ENCODE results near the gene FBXW11. TPM values are rescaled to one million over a fixed set of nuclear protein-coding genes. Genes with fewer than 3 reads are reported as not detected.
A peak's percentile ranks its signal among the peaks of the same experiment; 100 is the strongest.

The FBXW11 gene
- total and polyA plus RNA-seq, 2 of the 8 experiments (the other 6 are each of a cell fraction or from before 2014, with no cell fraction given), result 45.0 to 75.6 TPM

DNA sequence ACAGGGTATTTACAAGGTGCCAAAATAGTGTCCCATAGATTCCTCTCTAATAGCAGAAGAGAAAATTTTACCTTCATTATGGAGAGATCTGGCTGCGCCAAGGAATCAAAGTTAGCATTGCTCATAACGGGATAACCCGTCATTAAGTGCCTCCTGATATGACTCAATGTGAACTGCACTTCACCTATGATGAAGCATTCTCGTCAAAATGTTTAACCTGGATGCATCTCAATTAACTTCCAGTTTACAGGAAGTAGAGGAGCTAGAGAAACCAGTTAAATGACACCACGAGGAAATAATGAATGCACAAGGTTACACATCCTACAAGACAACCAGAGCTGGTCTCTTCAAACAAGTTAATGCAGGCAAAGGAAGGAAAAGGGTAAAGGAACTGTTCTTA, 17.2 kb downstream of the FBXW11 start:
- Histone ChIP-seq H3K4me2 (ENCODE audit: insufficient read depth in 1 of 2, low read depth in 2 of 2, low read length in 2 of 2) (no peak overlapping the region), H2BK12ac (ENCODE audit: low read depth, low read length) (no peak overlapping the region), H3K27me3 (replicated peaks in 1 of 4; ENCODE audit: control insufficient read depth in 3 of 4, extremely low read depth in 1 of 4, insufficient read depth in 3 of 4, low read length in 3 of 4) (no peaks in the 10 kb centered on the region), H3K9me3 (ENCODE audit: insufficient read depth in 2 of 2, low read depth in 1 of 2, low read length in 1 of 2) (no peaks in the 10 kb centered on the region), H3K9ac (replicated peaks in 1 of 4; ENCODE audit: extremely low read depth in 1 of 4, low read depth in 3 of 4, low read length in 3 of 4) (no peak overlapping the region), H4K8ac (ENCODE audit: extremely low read depth, insufficient read depth, low read length) (no peak overlapping the region), H2AFZ (ENCODE audit: low read length) (no peak overlapping the region), H3K23me2 (ENCODE audit: low read depth, low read length) (no peaks in the 10 kb centered on the region; the same call in 1 of the 2 replicates), H3K36me3 (ENCODE audit: control insufficient read depth in 2 of 4, insufficient read depth in 4 of 4, low read length in 3 of 4) (peaks cover 0 to 26% (median 4%) of the 10 kb centered on the region in 4 experiments; a peak in 2 of 8 replicates), H3K4me1 (replicated peaks in 1 of 4; ENCODE audit: control insufficient read depth in 3 of 4, insufficient read depth in 4 of 4, low read length in 3 of 4) (peaks cover 2 to 15% (median 8%) of the 10 kb centered on the region in 4 experiments; a peak in 5 of 7 replicates), H3K79me2 (ENCODE audit: control insufficient read depth in 1 of 2, insufficient read depth in 2 of 2, low read length in 2 of 2) (peaks cover 31 to 98% of the 10 kb centered on the region in 2 experiments), H2AK5ac (ENCODE audit: low read depth, low read length) (no peak overlapping the region), H4K20me1 (replicated peaks in 1 of 2; ENCODE audit: control insufficient read depth in 1 of 2, insufficient read depth in 2 of 2, low read length in 2 of 2) (peaks cover 18 to 20% of the 10 kb centered on the region in 2 experiments), H3K14ac (ENCODE audit: insufficient read length) (no peak overlapping the region), H2BK20ac (ENCODE audit: low read length) (no peak overlapping the region), H3K4me3 (ENCODE audit: extremely low read depth in 1 of 4, insufficient read depth in 2 of 4, low read depth in 3 of 4, low read length in 4 of 4) (no peak overlapping the region), H2BK5ac (ENCODE audit: low read depth, low read length) (no peak overlapping the region), H3K23ac (ENCODE audit: insufficient read length) (no peak overlapping the region), H4K5ac (ENCODE audit: insufficient read length, low read depth, low read length) (no peak overlapping the region), H3K79me1 (ENCODE audit: low read depth, low read length) (no peaks in the 10 kb centered on the region; the same call in none of the 2 replicates), H2BK15ac (ENCODE audit: low read length) (no peak overlapping the region), H3K56ac (replicated peaks; ENCODE audit: insufficient read length, low read depth, low read length) (no peak overlapping the region), H3K4ac (replicated peaks; ENCODE audit: insufficient read length, low read depth, low read length) (no peak overlapping the region), H2BK120ac (replicated peaks; ENCODE audit: low read depth, low read length) (no peak overlapping the region), H3K27ac (ENCODE audit: low read depth, low read length) (0 out of 2 replicates have a peak overlapping the region, but pooled peaks have one; percentile 29), H3K18ac (ENCODE audit: extremely low read depth, low read length) (no peak overlapping the region), H4K91ac (replicated peaks; ENCODE audit: insufficient read length, low read length) (no peak overlapping the region)
- no peak for FAIRE-seq
- ChIA-PET POLR2A (ENCODE audit: partially characterized antibody) (interaction anchor here (0.6 to 6.3 kb wide), 3 partner anchors 12 to 274 kb away, joined by 3 to 58 read pairs (median 4); partner anchors contain the start of gene FBXW11), CTCF (ENCODE audit: partially characterized antibody) (no interaction called here)
- DNase-seq (ENCODE audit: low read depth in 1 of 2, low spot score in 2 of 2), result no peak
- no peak for TF ChIP-seq BCL11A (IDR thresholded peaks at IDR 0.05; ENCODE audit: low read depth in 2 of 2, low read length in 2 of 2)
- 92% methylated on average over 5 of the region's 5 CpGs; no CpG with 5 or more reads in 1 of the 2 experiments for WGBS, 2 experiments (ENCODE audit: extremely low coverage in 1 of 2, insufficient coverage in 1 of 2, insufficient read length in 1 of 2, insufficient replicate concordance in 2 of 2, low coverage in 1 of 2, low lambda C conversion rate in 2 of 2, missing lambda C conversion rate in 1 of 2)

Measured in H1 (cell line).